ENCODE data around the gene ARID1B.

Gene ARID1B

GRCh38 chr6:156790711-156791319, 13.6 kb downstream of the ARID1B start:
- DNase-seq (ENCODE audit: low read depth in 2 of 2) = no peak

GRCh38 chr6:156791320-156791850, 14.2 kb downstream of the ARID1B start:
- DNase-seq (ENCODE audit: low read depth in 2 of 2) = peak in 1 of 2 donors; percentile 7

GRCh38 chr6:156793200-156793599, 16.0 kb downstream of the ARID1B start:
- no peak for DNase-seq (ENCODE audit: low read depth in 2 of 2)

- peak in 1 of 2 donors; percentile 7 for DNase-seq (ENCODE audit: low read depth in 2 of 2)
Measured at GRCh38 chr6:156794546-156795354, 17.6 kb downstream of the ARID1B start.

DNA sequence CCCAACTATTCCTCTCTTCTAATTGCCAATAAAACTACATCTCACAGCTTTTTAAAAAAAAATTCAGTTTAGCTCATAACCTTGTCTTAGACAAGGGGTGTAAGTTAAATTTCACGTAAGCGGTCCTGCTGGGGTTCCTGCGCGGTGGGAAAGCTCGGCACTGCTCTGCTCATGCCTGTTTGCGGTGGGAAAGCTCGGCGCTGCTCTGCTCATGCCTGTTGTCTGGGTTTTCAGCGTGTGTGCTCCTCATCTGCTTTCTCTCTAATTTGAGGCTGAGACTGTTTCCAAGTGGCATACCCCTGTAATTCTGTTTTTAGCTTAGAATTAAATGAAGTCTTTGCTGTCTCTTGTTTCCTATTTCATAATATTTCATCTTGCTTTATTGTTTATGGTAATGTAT, 18.6 kb downstream of the ARID1B start:
- no peak for DNase-seq (ENCODE audit: low read depth in 2 of 2)

DNA sequence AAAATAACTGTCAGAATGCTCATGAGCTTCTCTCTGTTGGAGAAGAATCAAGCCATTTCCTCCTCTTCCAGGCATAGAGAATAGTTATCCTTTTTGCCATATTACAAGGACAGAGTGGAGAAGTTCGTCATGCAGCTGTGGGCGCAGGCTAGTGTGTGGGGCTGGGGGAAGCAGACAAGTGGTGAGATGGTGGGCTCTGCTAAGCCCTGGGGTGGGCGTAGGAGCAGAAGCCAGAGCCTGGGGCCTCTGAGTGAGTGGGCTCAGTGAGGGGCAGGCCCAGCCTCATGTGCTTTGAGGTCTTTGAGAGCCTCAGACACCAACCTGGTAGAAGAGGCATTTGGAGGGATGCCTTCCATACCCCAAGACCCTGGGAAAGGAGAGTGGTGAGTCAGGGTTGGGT, 19.4 kb downstream of the ARID1B start:
- no peak for DNase-seq (ENCODE audit: low read depth in 2 of 2)

- DNase-seq (ENCODE audit: low read depth in 2 of 2) = no peak
Measured at GRCh38 chr6:156797901-156798735, 20.9 kb downstream of the ARID1B start.

DNA sequence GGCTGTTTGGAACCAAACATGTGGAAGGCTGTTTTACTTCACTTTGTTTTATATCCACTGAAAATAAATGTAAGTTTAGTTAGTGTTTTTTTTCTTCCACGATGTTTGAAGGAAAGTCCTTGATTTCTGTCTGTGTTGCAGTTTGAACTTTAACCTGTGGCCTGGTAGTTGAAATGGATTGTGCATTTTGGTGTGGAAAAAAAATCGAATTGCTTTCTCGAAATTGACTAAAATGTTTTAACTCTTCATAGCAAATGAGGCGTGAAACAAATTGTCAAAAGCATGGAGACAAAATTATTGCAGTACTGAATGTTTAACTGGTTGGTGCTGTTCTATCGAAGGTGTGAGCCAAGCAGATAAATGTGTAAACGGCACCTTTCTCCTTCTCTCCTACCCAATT, 24.5 kb downstream of the ARID1B start:
- DNase-seq (ENCODE audit: low read depth in 2 of 2) = no peak

GRCh38 chr6:156803353-156803752, 26.2 kb downstream of the ARID1B start:
- no peak for DNase-seq (ENCODE audit: low read depth in 2 of 2)

- no peak for DNase-seq (ENCODE audit: low read depth in 2 of 2)
Measured at GRCh38 chr6:156804402-156804801, 27.2 kb downstream of the ARID1B start.

DNA sequence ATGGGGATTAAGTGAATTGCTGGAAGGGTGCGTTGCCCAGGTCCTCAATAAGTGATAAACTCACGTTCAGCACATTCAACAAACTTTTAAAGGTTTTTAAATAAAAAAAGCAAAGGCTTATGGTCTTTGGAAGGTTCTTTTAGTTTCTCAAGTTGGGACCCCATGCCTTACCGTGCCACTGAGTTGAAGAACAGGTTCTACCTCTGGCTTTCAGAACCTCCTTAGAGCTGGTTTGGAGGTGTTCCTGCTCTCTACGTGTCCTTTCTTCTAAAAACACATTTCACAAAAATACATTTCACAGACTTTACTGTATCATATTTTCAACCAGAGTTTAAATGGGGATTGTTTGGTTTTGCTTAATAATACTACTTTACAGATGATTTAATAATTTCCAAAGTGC, 29.0 kb downstream of the ARID1B start:
- DNase-seq (ENCODE audit: low read depth in 2 of 2) = no peak

DNA sequence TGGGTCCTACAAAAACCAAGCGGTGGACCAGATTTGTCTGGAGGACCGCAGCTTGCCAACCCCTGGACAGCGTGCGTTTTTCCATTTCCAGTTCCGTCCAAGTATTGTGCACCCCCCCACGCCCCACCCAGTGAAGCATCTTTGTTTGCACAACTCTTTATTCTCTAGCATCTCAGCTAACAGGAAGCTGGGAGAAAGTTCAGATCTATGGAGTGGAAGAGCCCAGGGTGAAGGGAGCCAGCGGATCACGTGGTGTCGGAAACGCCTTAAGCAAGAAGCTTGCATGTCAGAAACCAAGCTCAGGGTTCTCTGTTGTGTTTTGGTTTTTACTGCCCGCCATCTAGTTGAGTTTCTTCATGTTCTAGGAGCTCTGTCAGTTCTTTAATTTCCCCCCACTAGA, 29.9 kb downstream of the ARID1B start:
- no peak for DNase-seq (ENCODE audit: low read depth in 2 of 2)

- no peak for DNase-seq (ENCODE audit: low read depth in 2 of 2)
Measured at GRCh38 chr6:156807795-156808194, 30.6 kb downstream of the ARID1B start.

GRCh38 chr6:156808287-156808686, 31.1 kb downstream of the ARID1B start:
- DNase-seq (ENCODE audit: low read depth in 2 of 2) = no peak

DNA sequence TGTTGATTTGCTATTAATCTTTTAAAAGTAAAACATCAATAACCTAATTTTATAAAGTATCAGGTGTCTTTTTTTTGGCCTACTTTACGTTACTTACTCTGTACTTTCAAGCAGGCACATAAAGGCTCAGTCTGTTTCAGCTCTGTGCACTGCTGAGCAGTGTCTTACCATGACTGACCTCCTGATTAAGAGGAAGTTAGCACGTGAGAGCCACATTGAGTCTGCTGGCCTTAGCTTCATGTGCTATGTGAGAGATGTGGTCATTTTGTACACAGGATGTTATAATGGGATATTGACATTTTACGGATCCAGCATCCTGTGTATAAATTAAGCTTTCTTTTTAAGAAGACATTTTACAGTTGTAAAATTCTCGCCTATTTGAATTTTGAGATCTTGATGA, 31.9 kb downstream of the ARID1B start:
- no peak for DNase-seq (ENCODE audit: low read depth in 2 of 2)

DNA sequence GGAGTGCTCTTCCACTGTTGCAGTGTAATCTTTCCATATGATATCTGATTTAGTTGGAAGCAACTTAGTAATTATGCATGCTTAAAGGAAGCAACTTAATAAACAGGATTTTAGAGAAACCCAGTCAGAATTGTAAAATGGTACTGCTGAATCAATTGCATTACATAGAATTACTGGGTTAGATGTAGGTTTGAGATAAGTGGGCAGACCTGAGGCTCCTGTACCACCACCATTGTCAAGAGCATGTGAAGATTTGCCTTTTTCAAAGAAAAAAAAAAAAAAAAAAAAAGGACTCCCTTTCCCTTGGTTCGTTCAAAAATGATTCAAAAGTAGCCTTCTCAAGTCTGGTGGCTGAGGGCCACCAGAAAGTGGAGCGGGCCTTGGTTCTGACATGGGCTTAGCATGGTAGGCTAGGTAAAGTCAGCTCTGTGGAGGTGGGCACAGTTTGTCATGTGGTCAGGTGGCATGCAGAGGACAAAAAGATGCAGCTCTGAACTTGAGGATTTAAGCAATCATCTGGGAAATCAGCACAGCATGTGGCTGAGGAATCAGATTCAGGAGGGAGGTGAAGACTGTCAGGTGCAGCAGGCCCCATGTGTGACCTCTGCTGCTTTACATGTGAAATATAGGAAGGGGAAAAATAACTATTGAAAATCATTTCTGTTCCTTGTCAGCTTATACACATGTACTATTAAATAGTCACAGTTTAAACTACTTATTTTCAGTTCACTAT, 32.4 kb downstream of the ARID1B start:
- DNase-seq (ENCODE audit: low read depth in 2 of 2) = no peak

GRCh38 chr6:156814036-156814581, 36.9 kb downstream of the ARID1B start:
- no peak for DNase-seq (ENCODE audit: low read depth in 2 of 2)

DNA sequence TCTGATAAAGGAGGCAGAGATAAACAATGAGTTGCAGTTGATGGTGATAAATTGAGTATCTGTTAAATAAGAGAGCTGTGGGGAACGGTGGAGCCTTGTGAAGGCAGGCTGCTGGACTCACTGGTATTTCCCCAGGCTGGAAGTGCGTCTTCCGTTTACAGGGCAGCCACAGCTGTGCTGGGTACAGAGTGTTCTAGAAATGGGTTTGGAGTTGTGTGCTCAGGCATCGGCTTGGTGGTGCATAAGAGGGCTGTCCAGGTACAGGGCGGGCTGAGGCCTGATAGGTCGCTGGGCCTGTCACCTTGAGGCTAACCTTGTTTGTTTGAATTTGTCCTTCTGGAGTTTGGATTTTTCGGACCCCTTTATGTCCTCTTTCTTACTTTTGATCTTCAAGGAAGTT, 39.3 kb downstream of the ARID1B start:
- no peak for DNase-seq (ENCODE audit: low read depth in 2 of 2)

DNA sequence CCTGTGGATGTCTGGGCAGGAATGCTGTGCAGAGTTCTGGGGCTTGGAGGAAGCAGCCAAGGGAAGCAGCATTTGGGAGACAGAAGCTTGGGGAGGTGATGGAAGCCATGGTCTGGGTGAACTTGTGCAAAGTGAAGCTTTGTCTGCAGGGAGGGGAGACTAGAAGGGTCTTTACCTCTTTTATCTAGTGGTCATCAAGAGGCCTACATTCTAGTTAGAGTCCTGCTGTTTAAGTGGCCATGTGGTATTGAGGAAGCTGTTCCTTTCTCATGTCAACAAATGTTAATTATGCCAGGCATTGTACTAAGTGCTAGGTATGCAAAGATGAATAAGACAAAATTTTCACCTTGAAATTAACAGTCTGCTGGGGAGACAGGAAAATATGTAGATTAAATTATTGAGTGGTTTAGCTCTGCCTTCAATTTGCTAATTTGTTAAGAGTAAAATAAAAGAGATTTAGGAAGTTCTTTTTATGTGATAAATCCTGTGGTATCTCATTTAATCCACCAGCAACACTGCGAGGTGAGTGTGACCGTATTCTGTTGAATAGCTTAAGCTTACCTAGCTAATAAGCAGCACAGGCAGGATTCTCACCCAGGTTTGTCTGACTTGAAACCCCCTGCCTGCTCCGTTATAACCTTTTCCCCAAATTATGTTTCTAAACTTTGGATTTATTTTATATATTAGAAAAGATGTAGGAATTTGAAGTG, 43.1 kb downstream of the ARID1B start:
- no peak for DNase-seq (ENCODE audit: low read depth in 2 of 2)

DNA sequence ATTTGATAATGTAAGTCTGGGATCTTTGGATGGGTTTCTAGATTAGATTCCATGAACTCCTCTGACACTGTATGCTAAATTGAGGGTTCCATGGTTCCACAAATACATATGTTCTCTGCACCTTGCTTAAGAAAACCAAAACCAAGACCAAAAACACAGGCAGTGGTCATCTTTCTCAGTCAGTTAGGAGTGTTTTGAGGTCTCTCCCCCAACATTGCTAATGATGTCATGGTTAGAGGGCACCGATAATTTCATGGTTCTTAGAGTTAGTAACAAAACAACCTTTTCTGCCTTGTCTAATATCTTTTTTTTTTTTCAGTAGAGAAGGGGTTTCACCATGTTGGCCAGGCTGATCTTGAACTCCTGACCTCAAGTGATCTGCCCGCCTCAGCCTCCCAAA, 44.5 kb downstream of the ARID1B start:
- no peak for DNase-seq (ENCODE audit: low read depth in 2 of 2)

- DNase-seq (ENCODE audit: low read depth in 2 of 2) = no peak
Measured at GRCh38 chr6:156822747-156823206, 45.6 kb downstream of the ARID1B start.

Measured in stimulated activated CD4-positive, alpha-beta T cell treated with anti-CD3 and anti-CD28 coated beads, Interleukin-4, amount 100 ng/mL, for 48 hours (primary cell).